Activated B cell treated with CpG ODN at 0.5 μM for 24 hours (primary cell): ENCODE results near the gene ARHGEF19. TPM values are rescaled to one million over a fixed set of nuclear protein-coding genes. Genes with fewer than 3 reads are reported as not detected.

ENCODE experiments used
- ATAC-seq: fragments of 200-7000 bp; cut with Tn5 transposase; one replicate; pipeline ENCODE4 v1.10.0; 2021; ENCODE audit warnings: low read depth, mild to moderate bottlenecking, moderate library complexity
- CTCF ChIA-PET: fragments of 350-600 bp; sonication (Branson Sonifier 250); formaldehyde crosslinking; loops from one replicate; lab custom pipeline; 2021; ENCODE audit warnings: antibody characterized with exemption; lab: Charles Lee
- POLR2A ChIA-PET: fragments of 350-600 bp; sonication (Branson Sonifier 250); formaldehyde crosslinking; loops from one replicate; lab custom pipeline; 2021; ENCODE audit warnings: antibody characterized with exemption; lab: Charles Lee
- DNase-seq: peaks from one replicate; pipeline ENCODE4 v3.0.0; 2022
- H3K27ac Mint-ChIP-seq: one replicate; pipeline ENCODE4 v1.8.0; 2020; ENCODE audit warnings: mixed read lengths
- H3K27me3 Mint-ChIP-seq: one replicate; pipeline ENCODE4 v1.8.0; 2021; ENCODE audit warnings: mixed read lengths
- H3K36me3 Mint-ChIP-seq: one replicate; pipeline ENCODE4 v1.8.0; 2021; ENCODE audit warnings: low read depth, mixed read lengths
- H3K4me1 Mint-ChIP-seq: one replicate; pipeline ENCODE4 v1.8.0; 2021; ENCODE audit warnings: mixed read lengths
- H3K4me3 Mint-ChIP-seq: one replicate; pipeline ENCODE4 v1.8.0; 2020; ENCODE audit warnings: mild to moderate bottlenecking, mixed read lengths
- H3K9me3 Mint-ChIP-seq: one replicate; pipeline ENCODE4 v1.8.0; 2020; ENCODE audit warnings: mixed read lengths
- intact Hi-C: fragments of 100-400 bp; cut with micrococcal nuclease; formaldehyde crosslinking; loops from one replicate; pipeline ENCODE4 v1.15.1; 2024
- total RNA-seq: library from RNA; stranded (reverse); gene quantifications from 2 replicates; pipeline ENCODE4 v1.2.3, GENCODE V29; 2022
- TF ChIP-seq, protein P1 (sequence below): fragments of 200-600 bp; IDR thresholded peaks from one replicate; pipeline ENCODE4 v1.8.0; 2022; ENCODE audit warnings: antibody characterized with exemption, mild to moderate bottlenecking

Gene ARHGEF19
- total RNA-seq, 1 donor from 2014 or later, result 7.7 TPM

DNA sequence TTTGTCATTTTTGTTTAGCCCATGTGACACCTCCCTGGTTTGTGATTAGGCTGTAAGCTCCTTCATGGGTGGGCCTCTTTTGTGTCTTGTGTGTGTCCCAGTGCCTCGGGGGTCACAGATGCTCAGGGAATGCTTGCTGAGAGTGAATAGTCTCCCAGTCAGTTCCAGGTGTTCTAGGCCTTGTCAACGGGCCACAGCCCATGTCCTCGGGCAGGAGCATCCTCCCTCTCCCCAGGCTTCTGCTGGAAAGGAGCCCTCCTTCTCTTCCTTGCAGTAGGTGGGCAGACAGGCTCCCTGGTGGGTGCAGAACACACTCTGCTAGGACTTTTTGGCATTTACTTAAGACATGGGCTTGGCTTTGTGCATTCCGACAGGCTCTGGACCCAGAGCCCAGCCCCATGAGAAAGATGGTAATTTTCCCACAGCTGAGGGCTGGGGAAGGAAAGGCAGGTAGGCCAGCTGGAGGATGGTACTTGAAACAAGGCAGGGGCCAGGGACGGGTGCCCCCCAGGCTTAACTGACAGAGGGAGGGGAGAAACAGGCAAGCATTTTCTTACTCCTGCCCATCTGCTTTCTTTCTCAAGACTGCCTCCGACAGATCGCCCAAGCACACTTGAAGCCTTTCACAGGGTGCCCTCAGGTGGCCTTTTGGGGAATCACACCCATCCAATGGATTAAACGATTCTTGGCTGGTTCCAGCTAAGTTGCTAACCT, 31.6 kb upstream of the ARHGEF19 start:
- ChIA-PET CTCF (interaction anchor here (1.6 to 4.3 kb wide), 3 partner anchors 40 to 164 kb away, joined by 9 to 55 read pairs (median 17); no protein-coding TSS in a partner anchor), POLR2A (interaction anchor here (0.6 to 1.2 kb wide), 2 partner anchors 53 to 165 kb away, joined by 3 to 5 read pairs; no protein-coding TSS in a partner anchor)
- ATAC-seq, result peak; percentile 92
- no peak overlapping the region for H3K27ac Mint-ChIP-seq
- intact Hi-C loops, result loop anchor here (1.0 to 2.0 kb wide), 5 partner anchors 8 to 235 kb away; no protein-coding TSS in a partner anchor
- no peaks in the 10 kb centered on the region for H3K27me3 Mint-ChIP-seq
- TF ChIP-seq, protein P1, sequence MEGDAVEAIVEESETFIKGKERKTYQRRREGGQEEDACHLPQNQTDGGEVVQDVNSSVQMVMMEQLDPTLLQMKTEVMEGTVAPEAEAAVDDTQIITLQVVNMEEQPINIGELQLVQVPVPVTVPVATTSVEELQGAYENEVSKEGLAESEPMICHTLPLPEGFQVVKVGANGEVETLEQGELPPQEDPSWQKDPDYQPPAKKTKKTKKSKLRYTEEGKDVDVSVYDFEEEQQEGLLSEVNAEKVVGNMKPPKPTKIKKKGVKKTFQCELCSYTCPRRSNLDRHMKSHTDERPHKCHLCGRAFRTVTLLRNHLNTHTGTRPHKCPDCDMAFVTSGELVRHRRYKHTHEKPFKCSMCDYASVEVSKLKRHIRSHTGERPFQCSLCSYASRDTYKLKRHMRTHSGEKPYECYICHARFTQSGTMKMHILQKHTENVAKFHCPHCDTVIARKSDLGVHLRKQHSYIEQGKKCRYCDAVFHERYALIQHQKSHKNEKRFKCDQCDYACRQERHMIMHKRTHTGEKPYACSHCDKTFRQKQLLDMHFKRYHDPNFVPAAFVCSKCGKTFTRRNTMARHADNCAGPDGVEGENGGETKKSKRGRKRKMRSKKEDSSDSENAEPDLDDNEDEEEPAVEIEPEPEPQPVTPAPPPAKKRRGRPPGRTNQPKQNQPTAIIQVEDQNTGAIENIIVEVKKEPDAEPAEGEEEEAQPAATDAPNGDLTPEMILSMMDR, result no peak
- no peaks in the 10 kb centered on the region for H3K9me3 Mint-ChIP-seq
- H3K36me3 Mint-ChIP-seq, result peaks cover 13% of the 10 kb centered on the region
- peaks cover 14% of the 10 kb centered on the region for H3K4me1 Mint-ChIP-seq
- DNase-seq, result peak; percentile 59
- H3K4me3 Mint-ChIP-seq, result no peak overlapping the region

DNA sequence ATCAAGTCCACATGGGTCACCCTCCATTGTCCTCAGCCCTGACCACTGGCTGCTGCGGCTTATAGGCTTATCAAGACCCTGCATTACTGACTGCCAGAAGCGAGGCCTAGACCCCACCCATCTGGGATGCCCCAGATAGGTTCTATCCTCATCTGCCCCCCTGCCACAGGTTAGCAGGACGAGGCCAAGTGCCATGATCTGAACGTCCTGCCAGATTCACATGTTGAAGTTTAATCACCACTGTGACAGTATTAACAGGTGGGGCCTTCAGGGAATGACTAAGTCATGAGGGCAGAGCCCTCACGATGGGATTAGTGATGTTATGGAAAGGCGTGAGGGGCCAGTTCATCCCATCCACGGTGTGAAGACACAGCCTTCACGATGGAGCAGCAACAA, 30.8 kb upstream of the ARHGEF19 start:
- Mint-ChIP-seq H3K27me3 (no peaks in the 10 kb centered on the region), H3K27ac (no peak overlapping the region), H3K9me3 (no peaks in the 10 kb centered on the region), H3K4me3 (no peak overlapping the region), H3K4me1 (peaks cover 7% of the 10 kb centered on the region), H3K36me3 (peaks cover 13% of the 10 kb centered on the region)
- POLR2A ChIA-PET, result no interaction called here
- TF ChIP-seq, protein P1, result no peak
- no peak for DNase-seq
- no peak for ATAC-seq
- CTCF ChIA-PET, result interaction anchor here (0.8 to 4.3 kb wide), 4 partner anchors 39 to 163 kb away, joined by 3 to 55 read pairs (median 13); no protein-coding TSS in a partner anchor
- intact Hi-C loops, result no loop called here

DNA sequence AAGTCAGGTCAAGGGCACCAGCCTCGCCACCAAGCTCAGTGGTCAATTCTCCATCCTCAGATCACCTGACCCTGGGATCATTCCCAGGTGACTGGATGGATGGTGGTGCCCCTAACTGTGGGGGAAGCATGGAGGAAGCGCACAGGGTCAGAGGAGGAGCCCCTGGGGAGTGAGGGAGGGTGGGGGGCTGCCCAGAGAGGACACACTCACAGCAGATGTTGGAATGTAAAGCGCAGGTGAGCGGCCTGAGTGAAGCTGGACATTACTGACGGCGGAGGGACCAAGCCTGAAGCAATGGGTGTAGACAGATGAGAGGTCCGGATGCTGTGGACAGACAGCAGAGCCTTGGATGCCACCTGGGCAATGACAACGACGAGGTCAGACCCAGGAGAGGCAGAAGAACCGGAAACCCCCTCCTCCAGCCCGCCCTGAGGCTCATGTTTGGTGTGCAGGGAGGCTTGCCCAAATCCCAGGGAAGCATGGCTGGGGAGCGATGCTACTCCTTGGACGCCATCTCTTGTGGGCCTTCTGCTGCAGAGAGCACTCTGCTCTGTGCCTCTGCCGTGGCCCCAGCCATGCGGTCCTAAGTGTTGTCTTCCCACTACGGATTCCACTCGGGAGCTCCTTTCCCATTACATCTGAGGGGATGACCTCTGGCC, 30.2 kb upstream of the ARHGEF19 start:
- H3K27me3 Mint-ChIP-seq, result no peaks in the 10 kb centered on the region
- ATAC-seq, result no peak
- H3K27ac Mint-ChIP-seq, result no peak overlapping the region
- TF ChIP-seq, protein P1, result no peak
- peaks cover 8% of the 10 kb centered on the region for H3K4me1 Mint-ChIP-seq
- peaks cover 11% of the 10 kb centered on the region for H3K36me3 Mint-ChIP-seq
- ChIA-PET CTCF (interaction anchor here (0.8 to 4.3 kb wide), 2 partner anchors 120 to 162 kb away, joined by 3 to 55 read pairs; no protein-coding TSS in a partner anchor), POLR2A (interaction anchor here (0.7 kb wide), 1 partner anchor 235 kb away, joined by 3 read pairs; no protein-coding TSS in a partner anchor)
- intact Hi-C loops, result no loop called here
- DNase-seq, result no peak
- H3K4me3 Mint-ChIP-seq, result no peak overlapping the region
- no peaks in the 10 kb centered on the region for H3K9me3 Mint-ChIP-seq

DNA sequence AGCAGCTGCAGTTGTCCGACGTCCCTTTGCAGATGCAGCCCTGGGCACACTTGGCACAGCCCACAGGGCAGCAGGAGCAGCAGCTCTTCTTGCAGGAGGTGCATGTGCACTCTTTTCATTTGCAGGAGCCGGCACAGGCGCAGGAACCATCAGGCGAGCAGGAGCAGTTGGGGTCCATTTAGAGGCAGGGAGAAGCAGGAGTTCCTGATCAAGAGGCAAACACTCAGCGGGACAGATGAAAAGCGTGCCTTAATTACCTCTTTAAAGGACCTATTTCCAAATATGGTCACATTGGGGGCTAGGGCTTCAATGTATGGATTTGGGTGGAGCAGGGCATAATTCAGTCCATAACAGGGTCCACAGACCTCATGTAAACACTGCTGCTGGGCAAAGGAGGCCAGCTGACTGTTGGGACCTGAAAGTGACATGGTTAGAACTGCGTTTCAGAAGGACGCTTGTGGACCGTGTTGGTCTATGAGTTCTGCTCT, 28.8 kb upstream of the ARHGEF19 start:
- ATAC-seq (no peak), DNase-seq (no peak)
- Mint-ChIP-seq H3K4me3 (no peak overlapping the region), H3K9me3 (no peaks in the 10 kb centered on the region), H3K27me3 (no peaks in the 10 kb centered on the region), H3K36me3 (peaks cover 5% of the 10 kb centered on the region), H3K27ac (no peak overlapping the region), H3K4me1 (peaks cover 12% of the 10 kb centered on the region)
- TF ChIP-seq, protein P1, result no peak
- CTCF ChIA-PET, result interaction anchor here (0.8 kb wide), 1 partner anchor 53 kb away, joined by 3 read pairs; no protein-coding TSS in a partner anchor
- intact Hi-C loops, result no loop called here
- POLR2A ChIA-PET, result no interaction called here
